Measurements from ENCODE around the gene KCNK1.

KCNK1 gene

GRCh38 chr1:233632436-233632835, 18.5 kb downstream of the KCNK1 start:
- H3K27me3 ChIP-seq (ENCODE audit: control insufficient read depth, insufficient read depth, low read length, poor library complexity, severe bottlenecking), result no peaks in the 10 kb centered on the region
- H3K36me3 ChIP-seq (ENCODE audit: control insufficient read depth, insufficient read depth, low read length), result no peaks in the 10 kb centered on the region
- H3K4me1 ChIP-seq (ENCODE audit: control insufficient read depth, insufficient read depth, low read length), result no peaks in the 10 kb centered on the region
- no peaks in the 10 kb centered on the region for H3K9me3 ChIP-seq (ENCODE audit: control insufficient read depth, low read length)
- no peak overlapping the region for H3K27ac ChIP-seq (ENCODE audit: insufficient read depth, low read depth, low read length, poor library complexity, severe bottlenecking)
- H3K4me3 ChIP-seq (ENCODE audit: insufficient read depth, low read depth, low read length), result no peak overlapping the region
- 90 to 95% methylated on average over 3 of the region's 3 CpGs for WGBS, 2 experiments

- Histone ChIP-seq H3K36me3 (ENCODE audit: control insufficient read depth, insufficient read depth, low read length) (no peaks in the 10 kb centered on the region), H3K27ac (ENCODE audit: insufficient read depth, low read depth, low read length, poor library complexity, severe bottlenecking) (no peak overlapping the region)
These were observed 22.0 kb downstream of the KCNK1 start for GRCh38 chr1:233635765-233636502.

DNA sequence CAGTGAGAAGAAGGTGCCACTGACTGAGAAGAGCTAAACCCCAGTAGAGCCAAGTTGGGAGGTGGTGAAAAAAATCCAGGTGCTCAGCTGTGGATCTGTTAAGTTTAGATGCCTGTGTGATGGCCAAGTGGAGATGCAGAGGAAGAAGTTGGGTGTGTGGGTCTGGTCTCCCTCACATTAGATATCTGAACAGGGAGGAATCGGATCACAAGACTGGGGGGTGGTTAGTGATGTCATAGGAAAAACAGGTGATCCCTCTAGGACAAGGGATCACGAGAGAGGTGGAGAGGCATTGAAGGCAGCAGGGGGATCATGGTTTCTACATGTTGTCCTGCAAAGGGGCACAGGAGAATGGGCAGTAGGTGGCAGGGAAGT, 22.6 kb downstream of the KCNK1 start:
- WGBS, 2 experiments, result 94 to 96% methylated on average over 2 of the region's 2 CpGs
- Histone ChIP-seq H3K4me3 (ENCODE audit: insufficient read depth, low read depth, low read length) (no peak overlapping the region), H3K27ac (ENCODE audit: insufficient read depth, low read depth, low read length, poor library complexity, severe bottlenecking) (no peak overlapping the region), H3K4me1 (ENCODE audit: control insufficient read depth, insufficient read depth, low read length) (no peaks in the 10 kb centered on the region), H3K27me3 (ENCODE audit: control insufficient read depth, insufficient read depth, low read length, poor library complexity, severe bottlenecking) (no peaks in the 10 kb centered on the region), H3K36me3 (ENCODE audit: control insufficient read depth, insufficient read depth, low read length) (no peaks in the 10 kb centered on the region), H3K9me3 (ENCODE audit: control insufficient read depth, low read length) (no peaks in the 10 kb centered on the region)

More at GRCh38 chr1:233635765-233636502, 22.0 kb downstream of the KCNK1 start:
- no peaks in the 10 kb centered on the region for H3K4me1 ChIP-seq (ENCODE audit: control insufficient read depth, insufficient read depth, low read length)
- H3K9me3 ChIP-seq (ENCODE audit: control insufficient read depth, low read length), result no peaks in the 10 kb centered on the region
- 63 to 65% methylated on average over 8 of the region's 8 CpGs for WGBS, 2 experiments
- no peaks in the 10 kb centered on the region for H3K27me3 ChIP-seq (ENCODE audit: control insufficient read depth, insufficient read depth, low read length, poor library complexity, severe bottlenecking)
- no peak overlapping the region for H3K4me3 ChIP-seq (ENCODE audit: insufficient read depth, low read depth, low read length)

DNA sequence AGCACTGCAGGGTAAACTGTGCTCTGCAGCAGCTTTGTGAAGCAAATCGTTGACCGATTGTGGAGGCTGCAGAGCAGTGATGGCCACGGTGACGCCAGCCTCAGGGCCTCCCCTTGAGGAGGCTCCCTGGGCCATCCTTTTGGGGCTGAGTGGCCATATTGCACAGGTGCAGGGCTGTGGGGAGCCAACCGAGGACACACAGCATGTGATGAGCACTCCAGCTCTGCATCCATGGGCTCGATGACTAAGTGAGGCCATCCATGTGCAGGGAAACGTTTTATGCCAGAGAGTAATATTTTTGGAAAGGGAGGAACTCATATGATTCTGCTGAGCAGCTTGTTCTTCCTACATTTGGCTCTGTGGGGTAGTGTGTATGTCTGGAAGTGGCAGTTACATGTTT, 24.6 kb downstream of the KCNK1 start:
- H3K4me1 ChIP-seq (ENCODE audit: control insufficient read depth, insufficient read depth, low read length), result no peaks in the 10 kb centered on the region
- no peak overlapping the region for H3K27ac ChIP-seq (ENCODE audit: insufficient read depth, low read depth, low read length, poor library complexity, severe bottlenecking)
- no peaks in the 10 kb centered on the region for H3K27me3 ChIP-seq (ENCODE audit: control insufficient read depth, insufficient read depth, low read length, poor library complexity, severe bottlenecking)
- no peak overlapping the region for H3K4me3 ChIP-seq (ENCODE audit: insufficient read depth, low read depth, low read length)
- no peaks in the 10 kb centered on the region for H3K9me3 ChIP-seq (ENCODE audit: control insufficient read depth, low read length)
- 92 to 95% methylated on average over 7 of the region's 7 CpGs for WGBS, 2 experiments
- H3K36me3 ChIP-seq (ENCODE audit: control insufficient read depth, insufficient read depth, low read length), result no peaks in the 10 kb centered on the region

DNA sequence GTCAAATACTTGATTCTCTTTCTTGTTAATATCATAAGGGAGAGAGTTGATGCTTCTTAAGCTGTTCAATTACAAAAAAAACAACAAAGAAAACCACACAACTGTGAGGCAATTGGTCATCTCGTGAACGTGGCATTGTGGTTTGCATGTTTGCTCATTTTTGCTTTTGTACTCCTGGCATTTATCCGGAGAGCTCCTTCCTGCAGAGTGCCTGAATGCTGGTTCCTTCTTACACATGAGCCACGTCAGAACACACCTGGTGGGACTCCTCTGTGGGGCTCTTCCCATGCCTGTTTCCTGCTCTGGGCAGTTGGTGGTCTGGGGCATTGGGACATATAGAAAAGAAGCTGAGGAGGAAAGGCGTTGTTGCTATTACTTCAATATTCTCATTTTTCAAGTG, 25.7 kb downstream of the KCNK1 start:
- WGBS, 2 experiments, result 85 to 90% methylated on average over 4 to 5 of the region's 5 CpGs
- no peak overlapping the region for H3K4me3 ChIP-seq (ENCODE audit: insufficient read depth, low read depth, low read length)
- no peaks in the 10 kb centered on the region for H3K9me3 ChIP-seq (ENCODE audit: control insufficient read depth, low read length)
- H3K36me3 ChIP-seq (ENCODE audit: control insufficient read depth, insufficient read depth, low read length), result no peaks in the 10 kb centered on the region
- H3K27ac ChIP-seq (ENCODE audit: insufficient read depth, low read depth, low read length, poor library complexity, severe bottlenecking), result no peak overlapping the region
- H3K4me1 ChIP-seq (ENCODE audit: control insufficient read depth, insufficient read depth, low read length), result no peaks in the 10 kb centered on the region
- no peaks in the 10 kb centered on the region for H3K27me3 ChIP-seq (ENCODE audit: control insufficient read depth, insufficient read depth, low read length, poor library complexity, severe bottlenecking)

GRCh38 chr1:233640179-233640578, 26.3 kb downstream of the KCNK1 start:
- no peaks in the 10 kb centered on the region for H3K27me3 ChIP-seq (ENCODE audit: control insufficient read depth, insufficient read depth, low read length, poor library complexity, severe bottlenecking)
- no peaks in the 10 kb centered on the region for H3K4me1 ChIP-seq (ENCODE audit: control insufficient read depth, insufficient read depth, low read length)
- 96 to 97% methylated on average over 2 of the region's 3 CpGs for WGBS, 2 experiments

GRCh38 chr1:233641029-233641428, 27.1 kb downstream of the KCNK1 start:
- H3K4me1 ChIP-seq (ENCODE audit: control insufficient read depth, insufficient read depth, low read length), result no peaks in the 10 kb centered on the region
- WGBS, 2 experiments, result 93 to 95% methylated on average over 5 to 6 of the region's 6 CpGs
- H3K36me3 ChIP-seq (ENCODE audit: control insufficient read depth, insufficient read depth, low read length), result no peaks in the 10 kb centered on the region
- no peak overlapping the region for H3K27ac ChIP-seq (ENCODE audit: insufficient read depth, low read depth, low read length, poor library complexity, severe bottlenecking)
- no peaks in the 10 kb centered on the region for H3K27me3 ChIP-seq (ENCODE audit: control insufficient read depth, insufficient read depth, low read length, poor library complexity, severe bottlenecking)
- no peak overlapping the region for H3K4me3 ChIP-seq (ENCODE audit: insufficient read depth, low read depth, low read length)
- no peaks in the 10 kb centered on the region for H3K9me3 ChIP-seq (ENCODE audit: control insufficient read depth, low read length)

More at GRCh38 chr1:233640179-233640578, 26.3 kb downstream of the KCNK1 start:
- no peaks in the 10 kb centered on the region for H3K36me3 ChIP-seq (ENCODE audit: control insufficient read depth, insufficient read depth, low read length)
- H3K9me3 ChIP-seq (ENCODE audit: control insufficient read depth, low read length), result no peaks in the 10 kb centered on the region
- no peak overlapping the region for H3K27ac ChIP-seq (ENCODE audit: insufficient read depth, low read depth, low read length, poor library complexity, severe bottlenecking)
- no peak overlapping the region for H3K4me3 ChIP-seq (ENCODE audit: insufficient read depth, low read depth, low read length)

GRCh38 chr1:233647073-233647472, 33.2 kb downstream of the KCNK1 start:
- no peaks in the 10 kb centered on the region for H3K9me3 ChIP-seq (ENCODE audit: control insufficient read depth, low read length)
- 91 to 94% methylated on average over 4 of the region's 4 CpGs for WGBS, 2 experiments
- H3K4me1 ChIP-seq (ENCODE audit: control insufficient read depth, insufficient read depth, low read length), result no peaks in the 10 kb centered on the region
- H3K4me3 ChIP-seq (ENCODE audit: insufficient read depth, low read depth, low read length), result no peak overlapping the region
- H3K27me3 ChIP-seq (ENCODE audit: control insufficient read depth, insufficient read depth, low read length, poor library complexity, severe bottlenecking), result no peaks in the 10 kb centered on the region
- no peaks in the 10 kb centered on the region for H3K36me3 ChIP-seq (ENCODE audit: control insufficient read depth, insufficient read depth, low read length)
- H3K27ac ChIP-seq (ENCODE audit: insufficient read depth, low read depth, low read length, poor library complexity, severe bottlenecking), result no peak overlapping the region

DNA sequence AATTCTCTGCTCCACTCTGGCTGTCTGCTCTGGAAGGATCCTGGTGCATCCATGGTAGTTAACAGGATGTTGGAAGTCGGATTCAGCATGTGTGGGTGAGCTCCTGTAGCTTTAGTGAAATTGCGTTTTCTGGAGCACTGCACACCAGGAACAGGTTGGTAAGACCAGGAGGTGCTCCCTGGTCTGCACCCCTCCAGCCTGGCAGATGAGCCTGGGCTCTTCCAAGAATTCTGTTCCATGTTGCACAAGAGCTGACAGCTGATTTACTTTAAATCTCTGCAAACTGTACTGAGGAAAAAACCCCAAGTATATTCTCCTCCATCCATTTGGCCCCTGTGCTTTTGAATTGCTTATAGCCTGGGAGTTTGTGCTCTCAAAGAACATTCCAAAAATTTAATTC, 33.7 kb downstream of the KCNK1 start:
- H3K4me3 ChIP-seq (ENCODE audit: insufficient read depth, low read depth, low read length), result no peak overlapping the region
- no peaks in the 10 kb centered on the region for H3K4me1 ChIP-seq (ENCODE audit: control insufficient read depth, insufficient read depth, low read length)
- no peaks in the 10 kb centered on the region for H3K9me3 ChIP-seq (ENCODE audit: control insufficient read depth, low read length)
- H3K27me3 ChIP-seq (ENCODE audit: control insufficient read depth, insufficient read depth, low read length, poor library complexity, severe bottlenecking), result no peaks in the 10 kb centered on the region
- no peak overlapping the region for H3K27ac ChIP-seq (ENCODE audit: insufficient read depth, low read depth, low read length, poor library complexity, severe bottlenecking)
- no peaks in the 10 kb centered on the region for H3K36me3 ChIP-seq (ENCODE audit: control insufficient read depth, insufficient read depth, low read length)
- WGBS, 2 experiments, result 92 to 98% methylated on average over 2 of the region's 2 CpGs

DNA sequence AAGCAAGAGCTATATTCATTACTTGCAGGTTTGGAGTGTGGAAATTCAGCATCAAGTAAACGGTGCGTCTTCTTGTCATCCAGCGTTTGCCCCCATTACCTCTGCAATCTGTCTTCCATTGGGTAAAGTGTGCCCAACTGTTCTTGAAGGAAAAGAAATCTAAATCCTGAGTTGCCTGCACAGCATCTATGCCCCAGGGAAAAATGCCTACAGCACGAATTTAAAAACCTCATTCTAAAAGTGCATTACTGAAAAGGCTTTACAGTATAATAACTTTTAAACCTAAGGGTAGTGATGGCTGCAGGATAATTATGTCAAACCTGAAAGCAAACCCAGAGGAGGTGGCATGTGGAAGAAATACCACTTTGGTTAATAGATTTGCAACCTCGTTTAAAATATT, 37.2 kb downstream of the KCNK1 start:
- H3K36me3 ChIP-seq (ENCODE audit: control insufficient read depth, insufficient read depth, low read length), result no peaks in the 10 kb centered on the region
- no peaks in the 10 kb centered on the region for H3K4me1 ChIP-seq (ENCODE audit: control insufficient read depth, insufficient read depth, low read length)
- H3K27me3 ChIP-seq (ENCODE audit: control insufficient read depth, insufficient read depth, low read length, poor library complexity, severe bottlenecking), result no peaks in the 10 kb centered on the region
- H3K27ac ChIP-seq (ENCODE audit: insufficient read depth, low read depth, low read length, poor library complexity, severe bottlenecking), result no peak overlapping the region
- no peaks in the 10 kb centered on the region for H3K9me3 ChIP-seq (ENCODE audit: control insufficient read depth, low read length)
- 94 to 96% methylated on average over 4 of the region's 5 CpGs for WGBS, 2 experiments
- H3K4me3 ChIP-seq (ENCODE audit: insufficient read depth, low read depth, low read length), result no peak overlapping the region

All from ectodermal cell (in vitro differentiated cells).